ENCODE data around the gene CFAP45. TPM values are rescaled to one million over a fixed set of nuclear protein-coding genes. Genes with fewer than 3 reads are reported as not detected.

CFAP45 gene
- total RNA-seq, 1 donor from 2014 or later: 0.74 TPM

DNA sequence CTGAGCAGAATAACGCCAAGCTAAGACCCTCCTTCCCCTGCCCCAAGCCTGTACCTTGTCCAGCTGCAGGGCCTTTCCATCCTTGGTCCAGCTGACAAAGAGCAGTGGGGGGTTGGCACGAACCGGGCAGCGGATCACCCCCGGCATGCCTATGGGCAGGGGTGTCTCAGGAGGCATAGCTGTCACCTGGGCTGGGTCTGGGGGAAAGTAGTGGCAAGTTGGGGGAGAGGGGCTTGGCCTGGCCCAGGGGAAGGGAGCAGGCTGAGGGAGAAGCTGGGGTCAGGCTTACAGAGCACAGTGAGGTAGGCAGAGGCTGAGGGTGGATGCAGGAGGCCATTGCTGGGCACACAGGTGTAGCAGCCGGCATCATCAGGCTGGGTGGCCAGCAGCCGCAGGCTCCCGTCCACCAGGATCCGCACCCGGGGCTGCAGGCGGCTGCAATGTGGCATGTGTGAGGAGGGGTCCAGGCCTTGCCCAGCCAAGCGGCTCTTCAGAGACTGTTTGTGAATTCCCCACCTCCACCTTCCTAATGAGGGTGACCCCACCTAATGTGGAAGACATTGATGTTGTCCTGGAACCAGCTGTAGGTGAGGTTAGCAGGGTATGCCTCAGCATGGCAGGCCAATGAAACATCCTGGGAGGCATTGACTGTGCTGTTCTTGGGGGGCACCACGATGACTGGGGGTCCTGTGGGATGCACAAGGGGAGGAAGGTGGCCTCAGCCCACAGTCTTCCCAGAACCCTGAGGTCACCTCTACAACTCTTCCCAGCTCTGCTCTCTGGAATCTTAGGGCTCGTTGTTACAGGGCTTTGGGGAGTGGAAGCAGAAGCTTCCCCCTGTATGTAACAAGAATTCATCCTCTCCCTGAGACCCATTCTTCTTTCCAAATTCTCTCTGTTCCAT is 34.4 kb upstream of the CFAP45 start:
- H3K4me1 Mint-ChIP-seq (ENCODE audit: low read depth): peaks cover 22% of the 10 kb centered on the region
- H3K27ac Mint-ChIP-seq: no peak overlapping the region
- no peaks in the 10 kb centered on the region for H3K9me3 Mint-ChIP-seq (ENCODE audit: low read depth)
- peaks cover 42% of the 10 kb centered on the region for H3K36me3 Mint-ChIP-seq (ENCODE audit: insufficient read depth)
- H3K27me3 Mint-ChIP-seq: no peaks in the 10 kb centered on the region
- no peak overlapping the region for H3K4me3 Mint-ChIP-seq (ENCODE audit: low read depth)
- TF ChIP-seq, protein P1, sequence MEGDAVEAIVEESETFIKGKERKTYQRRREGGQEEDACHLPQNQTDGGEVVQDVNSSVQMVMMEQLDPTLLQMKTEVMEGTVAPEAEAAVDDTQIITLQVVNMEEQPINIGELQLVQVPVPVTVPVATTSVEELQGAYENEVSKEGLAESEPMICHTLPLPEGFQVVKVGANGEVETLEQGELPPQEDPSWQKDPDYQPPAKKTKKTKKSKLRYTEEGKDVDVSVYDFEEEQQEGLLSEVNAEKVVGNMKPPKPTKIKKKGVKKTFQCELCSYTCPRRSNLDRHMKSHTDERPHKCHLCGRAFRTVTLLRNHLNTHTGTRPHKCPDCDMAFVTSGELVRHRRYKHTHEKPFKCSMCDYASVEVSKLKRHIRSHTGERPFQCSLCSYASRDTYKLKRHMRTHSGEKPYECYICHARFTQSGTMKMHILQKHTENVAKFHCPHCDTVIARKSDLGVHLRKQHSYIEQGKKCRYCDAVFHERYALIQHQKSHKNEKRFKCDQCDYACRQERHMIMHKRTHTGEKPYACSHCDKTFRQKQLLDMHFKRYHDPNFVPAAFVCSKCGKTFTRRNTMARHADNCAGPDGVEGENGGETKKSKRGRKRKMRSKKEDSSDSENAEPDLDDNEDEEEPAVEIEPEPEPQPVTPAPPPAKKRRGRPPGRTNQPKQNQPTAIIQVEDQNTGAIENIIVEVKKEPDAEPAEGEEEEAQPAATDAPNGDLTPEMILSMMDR (IDR thresholded peaks at IDR 0.05; ENCODE audit: unreplicated experiment): no peak
- DNase-seq (ENCODE audit: low spot score, unreplicated experiment): no peak

DNA sequence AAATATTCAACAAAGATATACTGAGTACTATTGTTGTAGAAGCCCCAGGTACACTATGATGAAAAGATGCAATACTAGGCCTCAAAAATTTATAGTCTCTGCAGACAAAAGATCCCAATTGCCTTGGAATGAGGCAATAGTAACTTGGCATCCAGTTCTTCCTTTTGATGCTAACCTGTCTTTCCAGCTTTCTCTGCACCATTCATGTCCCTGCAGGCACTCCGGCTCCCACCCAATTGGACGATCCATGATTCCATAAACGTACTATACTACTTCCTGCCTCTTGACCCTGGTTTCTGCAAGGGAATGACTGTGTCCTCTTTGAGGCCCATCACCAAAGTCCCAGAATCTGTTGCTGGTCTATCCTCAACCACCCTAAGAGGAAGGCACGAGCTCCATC is 33.4 kb upstream of the CFAP45 start:
- Mint-ChIP-seq H3K27ac (no peak overlapping the region), H3K9me3 (ENCODE audit: low read depth) (no peaks in the 10 kb centered on the region), H3K4me1 (ENCODE audit: low read depth) (peaks cover 16% of the 10 kb centered on the region), H3K4me3 (ENCODE audit: low read depth) (no peak overlapping the region), H3K36me3 (ENCODE audit: insufficient read depth) (peaks cover 38% of the 10 kb centered on the region), H3K27me3 (no peaks in the 10 kb centered on the region)
- TF ChIP-seq, protein P1 (IDR thresholded peaks at IDR 0.05; ENCODE audit: unreplicated experiment): no peak
- no peak for DNase-seq (ENCODE audit: low spot score, unreplicated experiment)

DNA sequence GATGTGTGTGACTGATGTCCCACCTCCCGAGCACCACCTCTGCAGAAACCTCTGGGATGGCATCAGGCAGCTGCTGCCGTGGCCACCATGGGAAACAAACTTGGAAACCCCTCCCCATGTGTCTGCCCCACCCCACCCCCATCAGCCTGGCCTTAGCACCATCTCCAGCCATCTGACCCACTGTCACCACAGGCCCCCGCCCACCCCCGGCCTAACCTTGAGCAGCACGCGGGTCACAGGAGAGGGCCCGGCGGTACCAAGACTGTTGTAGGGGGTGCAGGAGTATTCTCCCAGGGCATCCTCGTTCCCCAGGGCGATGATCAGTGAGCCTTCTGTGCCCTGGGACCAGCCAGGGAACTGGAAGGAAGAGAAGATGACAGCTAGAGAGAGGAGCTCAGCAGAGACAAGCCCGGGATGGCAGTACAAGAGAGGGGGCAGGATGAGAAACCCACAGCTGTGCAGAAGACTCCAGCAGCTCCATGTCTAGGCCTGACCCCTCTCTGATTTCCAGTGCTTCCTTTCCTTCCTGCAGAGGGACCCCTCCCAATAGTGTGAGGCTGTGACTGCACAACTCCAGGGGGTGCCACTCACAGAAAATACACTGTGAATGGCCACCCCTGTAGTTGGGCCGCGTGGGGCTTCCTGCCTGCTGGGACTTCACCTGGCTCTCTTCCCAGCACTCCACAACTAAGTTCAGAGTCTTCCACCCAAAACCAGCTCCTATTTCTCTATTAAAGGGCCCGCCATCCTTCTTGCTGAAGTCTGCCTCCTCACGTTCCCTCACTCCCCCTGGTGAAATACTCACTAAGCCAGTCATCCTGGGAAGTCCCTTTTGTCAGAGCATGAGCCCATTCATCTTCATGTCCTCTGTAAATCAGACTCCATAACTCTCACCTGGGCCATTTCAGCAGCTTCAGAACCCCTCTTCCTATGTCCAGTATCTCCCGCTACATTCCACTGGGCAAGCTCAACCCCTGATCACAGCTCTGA is 32.6 kb upstream of the CFAP45 start:
- Mint-ChIP-seq H3K36me3 (ENCODE audit: insufficient read depth) (peaks cover 36% of the 10 kb centered on the region), H3K4me3 (ENCODE audit: low read depth) (no peak overlapping the region), H3K27me3 (no peaks in the 10 kb centered on the region), H3K9me3 (ENCODE audit: low read depth) (no peaks in the 10 kb centered on the region), H3K27ac (no peak overlapping the region), H3K4me1 (ENCODE audit: low read depth) (peaks cover 9% of the 10 kb centered on the region)
- DNase-seq (ENCODE audit: low spot score, unreplicated experiment): no peak
- TF ChIP-seq, protein P1 (IDR thresholded peaks at IDR 0.05; ENCODE audit: unreplicated experiment): no peak

DNA sequence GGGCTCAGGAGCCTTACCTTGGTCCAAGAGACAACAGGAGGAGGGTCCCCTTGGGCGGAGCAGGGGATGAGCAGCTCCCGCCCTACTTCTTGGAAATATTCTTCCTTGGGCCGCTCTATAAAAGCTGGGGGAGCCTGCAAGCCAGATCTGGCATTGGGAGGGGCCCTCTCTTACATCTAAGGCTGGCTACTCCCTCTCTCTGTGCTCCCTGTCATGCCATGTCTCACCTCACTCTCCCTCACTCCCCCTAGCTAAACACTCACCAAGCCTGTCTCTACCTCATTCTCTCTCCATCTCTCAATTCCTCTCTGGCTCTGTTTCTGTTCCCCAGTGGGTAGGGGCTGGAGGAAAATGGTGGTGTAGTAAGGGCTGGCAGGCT is 31.8 kb upstream of the CFAP45 start:
- no peak for DNase-seq (ENCODE audit: low spot score, unreplicated experiment)
- no peak overlapping the region for H3K27ac Mint-ChIP-seq
- peaks cover 2% of the 10 kb centered on the region for H3K4me1 Mint-ChIP-seq (ENCODE audit: low read depth)
- peaks cover 41% of the 10 kb centered on the region for H3K36me3 Mint-ChIP-seq (ENCODE audit: insufficient read depth)
- TF ChIP-seq, protein P1 (IDR thresholded peaks at IDR 0.05; ENCODE audit: unreplicated experiment): no peak
- no peak overlapping the region for H3K4me3 Mint-ChIP-seq (ENCODE audit: low read depth)
- no peaks in the 10 kb centered on the region for H3K27me3 Mint-ChIP-seq
- H3K9me3 Mint-ChIP-seq (ENCODE audit: low read depth): no peaks in the 10 kb centered on the region
